MM.1S (cell line): ENCODE data around the gene ZFP36L1.

ENCODE experiments used
- EZH2 ChIP-seq: fragments of 300-600 bp; sonication (generic); optimal IDR thresholded peaks from 2 replicates; pipeline ENCODE3; 2017; ENCODE audit warnings: low read depth, mild to moderate bottlenecking, antibody characterized with exemption, low read length, mixed read lengths
- EZH2phosphoT487 ChIP-seq: fragments of 300-600 bp; sonication (generic); IDR thresholded peaks from 2 replicates; pipeline ENCODE4 v1.6.1; 2018; ENCODE audit warnings: antibody characterized with exemption, low read length
- TF ChIP-seq, protein P1 (sequence below): fragments of 300-600 bp; sonication (generic); IDR thresholded peaks from 2 replicates; pipeline ENCODE4 v1.5.1; 2016; ENCODE audit warnings: antibody characterized with exemption, low read length, mixed read lengths

DNA sequence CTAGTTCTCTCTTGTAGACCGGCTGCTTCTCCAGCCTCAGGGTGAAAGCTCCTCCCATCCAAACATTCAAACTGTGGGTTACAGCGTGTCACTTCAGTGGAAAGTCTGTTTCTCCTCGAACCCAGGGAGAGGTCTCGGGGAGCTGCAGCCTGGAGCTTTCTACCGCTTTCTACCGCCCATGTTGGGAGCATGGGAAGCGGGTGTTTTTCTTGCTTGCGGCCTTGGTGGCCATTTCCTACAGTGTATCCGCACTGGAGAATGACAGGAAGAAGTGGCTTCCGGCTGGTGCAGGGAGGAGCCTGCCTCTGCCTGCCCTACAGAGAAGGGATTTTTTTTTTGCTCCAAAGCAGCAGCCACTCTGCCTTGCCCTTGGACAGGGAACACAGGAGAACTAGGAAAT, 21.2 kb downstream of the ZFP36L1 start:
- TF ChIP-seq, protein P1, sequence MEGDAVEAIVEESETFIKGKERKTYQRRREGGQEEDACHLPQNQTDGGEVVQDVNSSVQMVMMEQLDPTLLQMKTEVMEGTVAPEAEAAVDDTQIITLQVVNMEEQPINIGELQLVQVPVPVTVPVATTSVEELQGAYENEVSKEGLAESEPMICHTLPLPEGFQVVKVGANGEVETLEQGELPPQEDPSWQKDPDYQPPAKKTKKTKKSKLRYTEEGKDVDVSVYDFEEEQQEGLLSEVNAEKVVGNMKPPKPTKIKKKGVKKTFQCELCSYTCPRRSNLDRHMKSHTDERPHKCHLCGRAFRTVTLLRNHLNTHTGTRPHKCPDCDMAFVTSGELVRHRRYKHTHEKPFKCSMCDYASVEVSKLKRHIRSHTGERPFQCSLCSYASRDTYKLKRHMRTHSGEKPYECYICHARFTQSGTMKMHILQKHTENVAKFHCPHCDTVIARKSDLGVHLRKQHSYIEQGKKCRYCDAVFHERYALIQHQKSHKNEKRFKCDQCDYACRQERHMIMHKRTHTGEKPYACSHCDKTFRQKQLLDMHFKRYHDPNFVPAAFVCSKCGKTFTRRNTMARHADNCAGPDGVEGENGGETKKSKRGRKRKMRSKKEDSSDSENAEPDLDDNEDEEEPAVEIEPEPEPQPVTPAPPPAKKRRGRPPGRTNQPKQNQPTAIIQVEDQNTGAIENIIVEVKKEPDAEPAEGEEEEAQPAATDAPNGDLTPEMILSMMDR = no peak
- TF ChIP-seq EZH2 (no peak), EZH2phosphoT487 (no peak)
